Ishikawa (cell line): Measurements from ENCODE around the gene ZBTB46.

Experiments used
- CEBPB ChIP-seq: IDR thresholded peaks from 2 replicates; pipeline ENCODE4 v1.6.1; 2012
- CREB1 ChIP-seq: IDR thresholded peaks from 2 replicates; pipeline ENCODE4 v1.6.1; 2012; ENCODE audit warnings: low read depth
- EGR1 ChIP-seq: IDR thresholded peaks from 2 replicates; pipeline ENCODE4 v1.6.1; 2012
- EP300 ChIP-seq: IDR thresholded peaks from 2 replicates; pipeline ENCODE4 v1.6.1; 2012; ENCODE audit warnings: borderline replicate concordance
- FOXM1 ChIP-seq: IDR thresholded peaks from 2 replicates; pipeline ENCODE4 v1.6.1; 2012; ENCODE audit warnings: low read depth, borderline replicate concordance
- MAX ChIP-seq: IDR thresholded peaks from 2 replicates; pipeline ENCODE4 v1.6.1; 2012
- NFIC ChIP-seq: IDR thresholded peaks from 2 replicates; pipeline ENCODE4 v1.6.1; 2012
- RAD21 ChIP-seq: IDR thresholded peaks from 2 replicates; pipeline ENCODE4 v1.6.1; 2012; ENCODE audit warnings: low read depth
- REST ChIP-seq: IDR thresholded peaks from 2 replicates; pipeline ENCODE4 v1.6.1; 2012; ENCODE audit warnings: low read depth, mild to moderate bottlenecking
- TAF1 ChIP-seq: IDR thresholded peaks from 2 replicates; pipeline ENCODE4 v1.6.1; 2012; ENCODE audit warnings: low read depth, mild to moderate bottlenecking
- TCF12 ChIP-seq: IDR thresholded peaks from 2 replicates; pipeline ENCODE4 v1.6.1; 2012; ENCODE audit warnings: low read depth
- TEAD4 ChIP-seq: IDR thresholded peaks from 2 replicates; pipeline ENCODE4 v1.6.1; 2012
- USF1 ChIP-seq: IDR thresholded peaks from 2 replicates; pipeline ENCODE4 v1.6.1; 2012
- YY1 ChIP-seq: IDR thresholded peaks from 2 replicates; pipeline ENCODE4 v1.6.1; 2012; ENCODE audit warnings: low read depth
- ZBTB7A ChIP-seq: IDR thresholded peaks from 2 replicates; pipeline ENCODE4 v1.6.1; 2012; ENCODE audit warnings: low read depth

ZBTB46 gene

GRCh38 chr20:63842258-63842657, 11.2 kb upstream of the ZBTB46 start:
- TF ChIP-seq FOXM1 (no peak), EGR1 (no peak), USF1 (no peak), CEBPB (no peak), TEAD4 (no peak), YY1 (no peak), TAF1 (no peak), EP300 (no peak), TCF12 (no peak), NFIC (no peak), ZBTB7A (no peak), MAX (no peak), REST (no peak), RAD21 (no peak), CREB1 (no peak)

- TF ChIP-seq ZBTB7A (0 out of 2 replicates have a peak, but pooled peaks have one; percentile 30), MAX (peak; percentile 53), TCF12 (no peak)
These were observed 9.4 kb upstream of the ZBTB46 start for GRCh38 chr20:63840405-63840828.

- TF ChIP-seq MAX (no peak), EGR1 (no peak), CREB1 (no peak), FOXM1 (no peak), REST (no peak), ZBTB7A (no peak), TCF12 (no peak), EP300 (no peak), USF1 (no peak), CEBPB (no peak), NFIC (no peak), TEAD4 (no peak), TAF1 (no peak), RAD21 (no peak), YY1 (no peak)
These were observed 8.6 kb upstream of the ZBTB46 start for GRCh38 chr20:63839620-63840019.

- TF ChIP-seq NFIC, result no peak
- TF ChIP-seq EP300, result no peak
- no peak for TF ChIP-seq MAX
- no peak for TF ChIP-seq ZBTB7A
These were observed 6.4 kb upstream of the ZBTB46 start for GRCh38 chr20:63837479-63837878.

- TF ChIP-seq TCF12 (peak; percentile 64; the same call in 1 of the 2 replicates), ZBTB7A (0 out of 2 replicates have a peak, but pooled peaks have one; percentile 26), TEAD4 (no peak)
These were observed 5.6 kb upstream of the ZBTB46 start for GRCh38 chr20:63836458-63837344.
